HG03095 (cell line): ENCODE results near the gene MYL7.
"Not testable (repeated sequence)": the region's sequence is repeated elsewhere in the genome, so short reads cannot be mapped to it uniquely, and the experiment has no call there.

Source experiments
- ATAC-seq: cut with Tn5 transposase; IDR thresholded peaks from one replicate; pipeline ENCODE4 v1.9.1; 2021; ENCODE audit warnings: moderate library complexity; ENCODE audit not compliant: unreplicated experiment

MYL7 gene

DNA sequence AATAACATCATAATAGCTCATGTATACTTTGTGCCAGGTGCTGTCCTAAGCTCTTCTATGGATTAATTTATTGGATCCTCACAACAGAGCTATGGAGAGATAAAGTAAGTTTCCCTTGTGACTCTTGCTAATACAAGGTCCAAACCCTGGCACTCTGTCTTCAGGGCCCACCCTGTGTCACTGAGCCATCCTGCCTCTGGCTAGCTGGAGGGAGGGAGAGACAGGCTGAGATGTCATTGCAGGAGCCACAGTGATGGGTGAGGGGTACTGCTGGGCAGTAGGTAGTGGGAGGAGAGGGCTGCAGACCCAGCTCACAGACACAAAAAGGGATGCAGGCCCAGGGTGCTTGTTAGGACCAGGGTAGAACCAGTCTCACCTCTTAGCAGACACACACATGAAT lies 31.2 kb upstream of the MYL7 start:
- no peak for ATAC-seq

DNA sequence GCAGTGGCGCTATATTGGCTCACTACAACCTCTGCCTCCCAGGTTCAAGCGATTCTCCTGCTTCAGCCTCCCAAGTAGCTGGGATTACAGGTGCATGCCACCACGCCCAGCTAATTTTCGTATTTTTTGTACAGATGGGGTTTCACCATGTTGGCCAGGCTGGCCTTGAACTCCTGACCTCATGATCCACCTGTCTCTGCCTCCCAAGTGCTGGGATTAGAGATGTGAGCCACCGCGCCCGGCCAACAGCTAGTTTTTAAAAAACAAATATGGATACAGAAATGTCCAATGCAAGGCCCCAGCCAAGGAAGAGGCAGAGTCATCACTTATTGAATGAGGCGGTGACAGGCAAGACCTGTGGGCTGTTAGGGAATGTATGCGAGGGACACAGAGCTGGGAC lies 30.8 kb upstream of the MYL7 start:
- ATAC-seq, result not testable (repeated sequence)

DNA sequence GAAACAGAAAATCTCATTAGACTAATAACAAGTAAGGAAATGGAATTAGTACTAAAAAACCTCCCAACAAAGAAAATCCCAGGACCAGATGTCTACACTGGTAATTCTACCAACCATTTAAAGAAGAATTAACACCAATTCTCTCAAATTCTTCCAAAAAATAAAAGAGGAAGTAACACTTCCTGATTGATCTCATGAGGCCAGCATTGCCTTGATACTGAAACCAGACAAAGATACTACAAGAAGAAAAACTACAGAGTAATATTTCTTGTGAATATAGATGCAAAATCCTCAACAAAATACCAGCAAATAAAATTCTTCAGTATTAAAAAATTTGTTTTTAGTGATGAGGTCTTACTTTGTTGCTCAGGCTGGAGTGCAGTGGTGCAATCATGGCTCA lies 26.8 kb upstream of the MYL7 start:
- no peak for ATAC-seq

DNA sequence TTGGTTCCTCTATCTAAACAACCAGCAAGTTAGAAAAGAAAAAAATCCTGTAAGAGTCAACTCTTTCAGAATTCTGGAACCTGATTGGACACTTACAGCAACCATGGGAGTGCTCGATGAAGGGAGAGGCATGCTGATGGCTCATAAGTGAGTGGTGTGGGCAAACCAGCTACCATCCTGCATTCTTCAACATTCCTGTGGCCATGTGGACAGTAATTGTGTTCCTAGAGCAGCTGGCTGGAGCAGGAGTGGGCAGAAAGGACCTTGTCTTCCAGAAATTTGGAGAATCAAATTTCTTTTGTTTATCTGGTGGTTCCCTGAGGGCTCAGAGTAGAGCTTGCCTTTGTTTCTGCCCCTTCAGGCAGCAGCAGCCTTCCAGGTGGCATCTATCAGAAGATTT lies 22.5 kb upstream of the MYL7 start:
- no peak for ATAC-seq

DNA sequence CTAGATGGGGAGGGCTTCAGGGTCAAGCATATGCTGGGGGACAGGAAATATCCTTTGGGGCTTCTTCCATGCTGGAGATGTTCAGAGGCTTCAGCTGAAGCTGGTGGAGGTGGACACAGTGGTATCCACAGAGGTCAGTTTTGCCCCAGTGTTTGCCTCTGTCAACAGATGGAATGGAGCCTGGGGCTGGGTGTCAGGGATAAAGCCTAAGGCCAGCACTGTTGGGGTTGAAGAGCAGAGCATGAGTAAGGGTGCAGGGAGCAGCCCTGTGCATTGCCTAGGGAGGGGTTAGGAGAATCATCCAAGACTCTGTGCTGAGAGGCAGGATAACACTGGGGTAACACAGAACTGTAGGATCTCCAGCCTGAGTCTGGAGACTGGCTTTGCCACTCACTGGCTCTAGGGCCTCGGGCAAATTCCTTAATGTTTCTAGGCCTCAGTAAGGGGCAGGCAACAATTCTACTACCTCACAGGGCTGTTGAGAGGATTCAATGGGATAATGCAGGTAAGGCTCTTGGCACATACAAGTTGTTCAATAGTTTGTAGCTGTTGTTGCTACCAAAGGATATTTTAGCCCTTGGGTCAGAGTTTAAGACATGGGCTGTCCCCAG lies 21.8 kb upstream of the MYL7 start:
- ATAC-seq, result no peak

DNA sequence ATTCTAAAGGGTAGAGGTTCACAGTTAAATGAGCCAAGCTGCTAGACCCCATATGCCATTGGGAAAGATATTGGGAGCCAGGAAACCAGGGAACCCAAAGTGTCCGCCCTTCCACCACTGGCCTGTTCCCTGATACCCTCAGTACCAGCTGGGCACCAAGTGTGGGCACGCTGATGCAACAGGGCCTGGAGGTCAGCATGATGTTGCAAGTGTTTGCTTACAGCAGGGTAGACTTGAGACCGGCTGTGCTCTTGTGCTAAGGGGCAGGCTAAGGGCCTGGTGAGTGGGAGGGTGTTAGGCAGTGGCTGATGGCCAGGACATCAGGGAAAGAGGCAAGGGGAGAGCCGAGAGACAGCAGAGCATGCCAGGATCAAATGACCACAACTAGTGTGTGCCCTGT lies 21.0 kb upstream of the MYL7 start:
- no peak for ATAC-seq

DNA sequence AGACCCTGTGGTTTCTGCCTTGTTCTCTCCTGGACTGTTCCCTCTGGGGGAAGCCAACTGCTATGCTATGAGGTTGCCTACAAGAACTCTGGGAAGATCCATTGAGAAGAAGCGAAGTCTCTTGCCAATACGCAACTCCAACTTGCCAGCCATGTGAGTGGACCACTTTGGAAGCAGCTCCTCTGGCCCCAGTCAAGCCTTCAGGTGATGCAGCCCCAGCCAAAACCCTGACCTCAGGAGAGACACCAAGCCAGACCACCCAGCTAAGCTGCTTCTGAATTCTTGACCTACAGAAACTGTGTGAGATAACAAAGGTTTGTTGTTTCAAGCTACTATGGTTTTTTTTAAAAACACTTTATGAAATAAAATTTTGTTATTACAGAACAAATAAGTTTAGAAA lies 20.2 kb upstream of the MYL7 start:
- ATAC-seq, result no peak

DNA sequence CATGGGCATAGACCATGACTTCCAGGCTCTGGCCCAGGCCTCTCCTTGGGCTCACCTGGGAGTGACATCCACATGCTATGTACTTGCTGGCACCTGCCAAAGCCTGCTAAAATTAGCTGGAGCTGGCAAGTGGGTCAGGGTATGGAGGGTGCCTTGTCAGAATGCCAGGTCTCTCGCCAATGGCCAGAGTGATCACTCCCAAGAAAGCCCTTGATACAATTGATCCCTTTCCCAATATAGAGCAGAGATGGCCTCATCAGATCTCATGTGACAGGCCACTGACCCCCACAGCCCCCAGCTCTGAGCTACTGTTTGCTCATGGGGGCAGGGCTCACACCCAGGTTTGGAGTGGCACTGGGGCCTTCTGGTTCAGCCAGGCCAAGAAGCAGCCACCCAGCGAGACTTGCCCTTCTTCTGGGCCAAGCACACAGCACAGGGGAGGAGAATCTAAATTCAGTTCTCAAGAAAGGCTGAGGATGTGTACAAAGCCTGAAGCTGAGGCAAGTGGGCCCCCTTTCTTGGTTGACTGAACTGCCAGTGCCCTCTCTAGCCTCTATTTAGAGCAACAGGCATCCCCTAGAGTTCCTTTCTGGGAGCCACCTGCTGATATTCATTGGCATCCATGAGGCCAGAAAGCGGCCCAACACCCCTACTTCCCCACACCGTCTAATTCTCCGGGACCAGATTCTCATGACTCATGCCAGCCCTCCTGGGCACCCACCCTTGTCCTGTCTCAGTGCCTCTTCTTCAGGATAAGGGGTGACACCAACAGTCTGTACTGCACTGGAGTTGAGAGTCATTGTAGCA lies 18.9 kb upstream of the MYL7 start:
- no peak for ATAC-seq

DNA sequence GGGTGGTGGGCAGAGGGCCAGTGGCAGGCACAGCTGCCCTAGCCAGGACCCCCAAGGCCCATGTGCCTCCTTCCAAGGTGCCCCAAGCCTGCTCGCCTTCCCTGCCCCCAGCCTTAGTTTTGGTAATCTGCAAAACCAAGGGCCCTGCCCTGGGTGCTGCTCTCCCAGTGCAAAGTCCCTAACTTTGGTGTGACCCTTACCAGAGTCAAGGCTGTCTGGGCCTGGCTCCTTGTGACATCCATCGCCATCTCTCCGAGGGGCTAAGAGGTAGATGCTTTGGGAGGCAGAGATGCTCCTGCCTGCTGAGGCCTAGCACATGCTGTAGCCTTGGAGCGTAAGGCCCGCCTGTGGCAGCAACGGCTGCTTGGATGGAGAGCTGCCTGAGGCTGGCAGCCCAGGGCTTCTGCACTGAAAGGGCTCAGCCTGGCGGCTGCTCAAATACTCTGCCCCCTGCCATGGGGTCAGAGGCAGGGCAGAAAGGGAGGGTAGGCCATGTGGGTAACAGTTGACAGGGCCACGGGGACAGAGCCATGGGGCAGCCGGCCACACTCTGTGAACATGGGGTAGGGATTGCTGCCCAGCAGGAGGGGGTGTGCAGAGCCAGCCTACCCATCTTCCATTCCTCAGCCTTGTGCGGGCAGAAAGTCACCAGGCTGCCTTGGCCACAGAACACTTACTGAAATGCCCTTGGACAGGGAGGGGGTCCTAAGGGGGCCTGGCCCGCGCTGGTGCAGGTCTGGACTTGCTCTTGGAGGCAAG lies 17.9 kb upstream of the MYL7 start:
- ATAC-seq, result no peak

DNA sequence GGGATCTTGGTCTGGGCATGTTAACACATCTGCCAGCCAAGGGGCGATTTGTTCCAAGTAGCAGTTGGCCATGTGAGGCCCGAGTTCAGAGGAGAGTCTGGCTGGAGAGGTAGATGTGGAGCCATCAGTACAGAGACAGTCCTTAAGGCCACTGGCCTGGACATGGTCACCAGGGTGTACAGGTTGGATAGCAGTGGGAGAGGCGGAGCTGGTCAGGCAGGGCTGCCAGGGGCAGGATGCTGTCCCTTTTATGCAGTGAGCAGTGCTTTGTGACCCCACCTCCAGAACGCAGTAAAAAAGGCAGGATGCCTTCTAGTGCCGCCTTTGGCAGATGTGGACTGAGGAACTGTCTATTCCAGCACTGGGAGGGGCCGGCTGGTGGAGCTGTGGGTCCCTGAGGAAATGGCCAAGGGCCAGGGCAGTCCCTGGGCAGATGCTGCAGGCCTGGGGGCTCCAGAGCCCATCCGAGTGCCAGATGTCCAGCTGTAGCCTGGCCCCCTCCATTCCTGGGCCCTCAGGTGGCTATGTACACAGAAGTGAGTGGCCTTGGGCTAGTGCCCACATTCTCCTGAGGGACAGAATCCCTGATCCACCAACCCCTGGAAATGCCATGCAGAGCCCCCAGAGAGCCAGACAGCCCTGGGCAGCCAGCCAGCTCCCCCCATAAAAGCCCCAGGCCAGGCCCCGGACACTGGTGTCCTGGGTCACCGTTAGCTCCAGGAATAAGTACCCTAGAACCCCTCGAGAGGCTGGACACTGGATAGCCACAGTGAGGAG lies 17.2 kb upstream of the MYL7 start:
- no peak for ATAC-seq

DNA sequence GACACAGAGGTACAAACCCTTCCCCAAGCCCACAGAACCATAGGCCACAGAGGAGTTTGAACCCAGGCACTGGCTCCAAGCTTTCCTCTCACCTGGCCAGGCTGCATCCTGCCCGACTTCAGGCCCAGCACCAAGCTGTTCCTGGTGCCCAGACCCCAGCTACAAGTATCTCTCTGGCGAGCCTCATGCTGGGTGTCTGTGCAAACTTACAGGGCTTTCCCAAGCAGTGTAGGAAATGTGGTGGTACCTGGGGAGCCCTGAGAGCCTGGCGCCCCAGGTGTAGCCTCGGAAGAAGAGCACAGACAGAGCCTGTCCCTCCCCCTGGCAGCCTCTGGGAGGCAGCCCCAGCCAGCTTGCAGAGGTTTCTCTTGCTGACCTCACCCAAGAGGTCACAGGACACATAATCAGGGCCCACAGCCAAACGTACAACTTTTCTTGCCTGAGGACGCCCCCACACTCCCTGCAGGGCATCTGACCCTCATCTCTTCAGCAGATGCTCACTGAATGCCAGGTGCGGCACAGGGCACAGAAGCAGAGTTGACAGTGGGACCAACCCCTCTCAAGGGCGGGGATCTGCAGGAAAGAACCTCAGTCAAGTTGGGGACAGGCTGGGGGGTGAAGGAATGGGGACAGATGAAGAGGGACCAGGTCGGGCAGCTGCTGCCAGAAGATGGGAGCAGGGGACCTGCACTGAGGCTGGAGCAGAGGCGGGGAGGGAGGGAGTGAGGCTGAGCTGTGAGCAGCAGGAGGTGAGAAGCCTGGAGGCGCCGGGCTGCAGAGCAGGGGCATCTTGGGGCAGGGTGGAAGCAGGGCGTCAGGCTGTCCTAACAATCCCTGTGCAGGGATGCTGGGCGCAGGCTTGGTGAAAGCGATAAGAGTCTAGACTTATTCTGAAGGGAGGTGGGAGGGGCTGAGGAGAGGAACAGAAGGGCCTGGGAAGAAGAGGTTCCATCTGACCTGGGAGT lies 16.3 kb upstream of the MYL7 start:
- ATAC-seq, result no peak

DNA sequence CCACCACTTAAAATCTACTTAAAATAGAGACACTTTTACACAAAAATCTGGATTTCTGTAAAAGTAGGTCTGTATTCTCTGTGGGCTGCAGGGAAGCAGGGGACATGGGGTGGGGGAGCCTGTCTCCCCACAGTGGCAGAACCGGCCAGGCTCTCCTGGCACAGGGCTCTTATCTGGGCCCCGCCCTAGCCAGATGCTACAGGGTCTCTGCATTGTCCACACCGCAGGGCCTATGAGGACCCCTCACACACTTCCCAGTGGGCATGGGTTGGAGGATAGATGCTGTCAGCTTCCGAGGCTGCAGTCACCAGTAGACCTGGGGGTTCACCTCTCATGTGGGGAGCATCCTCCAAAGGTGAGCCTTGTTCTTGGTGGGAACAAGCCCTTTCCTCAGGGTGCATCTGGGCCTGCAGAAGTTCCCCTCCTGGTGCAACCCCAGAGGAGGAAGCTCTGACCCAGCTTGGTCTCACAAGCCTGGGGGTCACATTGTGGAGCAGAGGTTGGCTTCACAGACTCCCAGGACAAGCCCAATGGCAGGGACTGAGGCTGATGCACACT lies 15.4 kb upstream of the MYL7 start:
- ATAC-seq, result no peak

DNA sequence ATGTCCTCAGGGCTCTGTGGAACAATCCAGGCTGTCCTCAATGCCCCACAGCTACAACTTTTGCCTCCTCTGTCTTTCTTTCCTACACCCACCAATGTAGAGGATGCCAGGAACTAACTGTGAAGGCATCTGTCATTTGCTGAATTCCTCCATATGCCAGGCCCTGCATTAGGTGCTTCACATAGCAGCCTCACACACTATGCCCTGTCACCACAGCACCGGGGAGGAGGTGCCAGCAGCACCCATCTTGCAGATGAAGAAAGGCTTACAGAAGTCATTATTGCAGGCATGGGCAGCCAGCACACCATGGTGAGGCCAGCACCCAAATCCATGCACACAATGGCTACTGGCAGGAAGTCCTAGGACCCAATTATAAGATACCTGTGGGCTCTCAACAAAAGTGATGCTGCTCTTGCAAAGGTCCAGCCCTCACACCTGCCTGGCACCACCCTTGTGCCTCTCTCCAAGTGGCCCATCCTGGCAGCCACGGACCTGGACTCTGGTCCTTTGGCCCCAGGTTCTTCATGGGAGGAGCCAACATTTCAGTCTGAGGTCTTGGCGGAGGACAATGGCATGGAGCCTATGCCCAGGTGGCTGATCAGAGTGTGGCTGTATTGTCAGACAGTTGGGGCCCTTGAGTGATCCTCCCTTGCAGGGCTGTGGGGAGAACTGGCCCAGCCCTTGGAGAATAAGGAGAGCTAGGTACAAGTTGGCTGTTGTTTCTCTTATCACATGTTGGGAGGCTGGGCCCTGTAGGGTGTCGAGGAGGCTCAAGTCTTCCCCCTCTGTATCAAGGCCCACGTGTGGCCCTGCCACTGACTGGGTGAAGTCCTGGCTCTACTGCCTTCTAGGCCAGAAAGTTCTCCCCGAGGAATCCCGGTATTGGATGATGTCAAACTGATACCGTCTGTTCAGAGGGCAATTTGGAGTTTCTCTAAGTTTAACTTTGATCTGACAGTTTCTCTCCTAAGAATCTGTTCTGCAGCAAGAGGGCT lies 14.4 kb upstream of the MYL7 start:
- ATAC-seq, result no peak

DNA sequence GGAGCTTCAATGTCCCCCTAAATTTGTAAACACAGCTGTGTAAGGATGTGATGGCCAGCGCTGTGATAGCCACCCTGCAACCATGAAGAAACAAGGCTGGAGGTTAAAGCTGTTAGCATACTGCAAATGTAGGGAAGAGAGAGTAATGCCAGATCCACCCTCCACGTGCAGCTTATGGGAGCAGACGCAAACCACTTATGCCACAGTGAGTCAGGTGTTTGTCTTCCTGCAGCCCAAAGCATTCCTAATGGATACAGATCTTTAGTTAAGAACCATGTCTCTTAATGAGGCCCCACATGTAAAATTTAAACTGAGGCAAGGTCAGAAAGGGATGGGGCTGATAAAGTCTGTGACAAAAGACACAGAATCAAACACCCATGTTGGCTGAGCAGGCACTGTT lies 13.6 kb upstream of the MYL7 start:
- no peak for ATAC-seq

DNA sequence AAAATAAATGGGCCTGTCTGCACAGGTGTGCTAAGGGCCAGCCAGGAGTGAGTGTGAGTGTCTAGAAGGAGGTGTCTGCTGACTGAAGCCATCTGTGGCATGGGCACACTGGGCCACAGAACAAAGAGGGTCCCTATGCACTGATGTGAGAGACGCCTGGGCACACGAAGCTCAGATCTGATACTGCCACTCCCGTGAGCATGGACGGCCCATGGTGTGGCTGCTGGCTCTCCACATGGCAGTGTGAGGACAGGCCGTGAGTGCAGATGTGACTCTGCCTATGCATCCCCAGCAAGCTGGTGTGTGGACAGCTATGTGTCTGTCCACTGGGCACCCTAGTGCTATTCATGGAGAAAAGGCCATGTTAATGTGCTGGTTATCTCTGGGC lies 12.8 kb upstream of the MYL7 start:
- no peak for ATAC-seq

DNA sequence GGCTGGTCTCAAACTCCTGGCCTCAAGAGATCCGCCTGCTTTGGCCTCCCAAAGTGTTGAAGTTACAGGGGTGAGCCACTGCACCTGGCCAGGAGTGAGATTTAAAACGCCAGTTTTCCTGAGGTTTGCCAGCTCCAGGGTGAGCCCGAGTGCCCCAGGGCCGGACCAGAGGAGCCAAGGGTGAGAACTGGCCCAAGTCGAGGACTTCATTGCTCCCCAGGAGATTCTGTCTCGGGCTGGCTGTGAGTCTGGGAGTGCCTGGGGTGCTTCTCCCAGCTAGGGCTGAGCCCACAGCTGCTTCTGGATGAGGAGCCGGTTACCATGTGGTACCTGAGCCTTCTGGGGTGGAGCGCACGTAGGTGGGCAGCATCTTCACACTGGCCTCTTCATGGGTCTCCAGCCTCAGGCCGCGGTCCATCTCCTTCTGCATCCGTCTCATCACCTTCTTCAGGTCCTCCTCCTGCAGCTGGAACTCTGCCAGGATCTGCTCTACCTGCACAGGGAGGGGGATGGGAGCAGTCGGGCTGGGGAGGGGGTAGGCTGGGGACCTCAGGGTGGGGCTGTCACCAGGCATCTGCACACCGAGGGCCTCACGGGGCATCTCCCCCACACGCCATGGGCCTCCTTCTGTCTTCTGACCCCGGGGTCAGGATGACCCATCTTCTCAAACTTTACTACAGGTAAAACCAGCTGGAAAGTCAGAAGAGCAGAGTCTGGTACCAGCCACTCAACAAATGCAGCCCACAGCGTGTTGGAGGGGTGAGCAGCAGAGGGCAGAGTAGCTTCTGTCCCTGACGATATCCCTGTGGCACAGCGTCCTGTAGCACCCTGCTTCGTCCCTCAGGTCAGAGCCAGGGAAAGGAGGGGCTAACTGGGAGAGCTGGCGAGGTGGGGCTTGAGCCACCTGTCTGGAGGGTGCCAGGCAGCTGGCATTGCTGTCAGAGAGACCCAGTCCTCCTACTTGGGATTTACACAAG lies 12.1 kb upstream of the MYL7 start:
- ATAC-seq, result no peak

DNA sequence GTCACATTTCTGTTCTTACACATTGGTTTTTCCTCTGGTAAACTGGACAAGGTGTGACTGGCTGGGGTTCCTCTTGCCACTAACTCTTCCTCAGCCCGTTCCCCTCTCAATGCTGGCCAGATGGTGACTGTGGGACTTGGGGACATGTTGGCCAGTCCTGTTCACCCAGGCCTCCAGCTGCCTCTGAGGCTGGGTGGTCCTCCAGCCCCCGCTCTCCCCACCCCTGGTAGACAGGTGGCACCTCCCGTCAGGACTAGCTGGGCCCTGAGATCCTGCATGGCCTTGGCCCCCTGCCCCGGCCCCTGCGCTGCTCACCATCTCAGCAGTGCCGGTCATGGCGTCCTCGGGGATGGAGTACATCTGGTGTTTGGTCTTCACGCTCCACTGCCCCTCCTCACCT lies 10.8 kb upstream of the MYL7 start:
- no peak for ATAC-seq
